A549 (cell line): ENCODE measurements around the gene CTIF. TPM values are rescaled to one million over a fixed set of nuclear protein-coding genes. Genes with fewer than 3 reads are reported as not detected.

Experiments
- ATAC-seq, 2 experiments: fragments of 200-7000 bp in 1 of 2; fragments of >200 bp in 1 of 2; cut with Nextera tagmentation in 1 of 2; cut with Tn5 transposase in 1 of 2; 3 replicates each; pipeline versions ENCODE4 v1.8.0 to v1.9.1; 2018 to 2020; ENCODE audit warnings: mild to moderate bottlenecking in 1 of 2, moderate library complexity in 1 of 2
- CTCF ChIA-PET: fragments of 300-600 bp; sonication (Branson Sonifier 250); formaldehyde crosslinking; extraction: SDS; loops from one replicate; lab custom pipeline; 2021; ENCODE audit warnings: antibody characterized with exemption, inconsistent platforms; lab: Yijun Ruan, JAX
- POLR2A ChIA-PET: fragments of 350-600 bp; formaldehyde crosslinking; extraction: SDS; loops from one replicate; lab custom pipeline; 2021; ENCODE audit warnings: antibody characterized with exemption, inconsistent platforms; lab: Yijun Ruan, JAX
- DNase-seq, 2 experiments: peaks; one replicate each; pipeline versions ENCODE4 v3.0.0 to v3.0.0-alpha.2; 2011 to 2016; ENCODE audit warnings: low read depth in 1 of 2, low spot score in 1 of 2
- FAIRE-seq: peaks from 2 replicates; lab custom pipeline; 2011; peaks lifted over from hg19 to GRCh38; lab: Jason Lieb, UNC
- H3K27ac ChIP-seq, 2 experiments: fragments of >200 bp; sonication (Bioruptor Twin); formaldehyde crosslinking; 3 replicates each; pipeline ENCODE4 v1.5.1; 2016 to 2017
- H3K4me1 ChIP-seq: fragments of >200 bp; sonication (Bioruptor Twin); formaldehyde crosslinking; 3 replicates; pipeline ENCODE4 v1.6.1; 2016
- H3K4me2 ChIP-seq: fragments of >200 bp; sonication (Bioruptor Twin); formaldehyde crosslinking; 3 replicates; pipeline ENCODE4 v1.6.1; 2016
- H3K4me3 ChIP-seq: fragments of >200 bp; sonication (Bioruptor Twin); formaldehyde crosslinking; 3 replicates; pipeline ENCODE4 v1.5.1; 2016
- H3K9me3 ChIP-seq: fragments of >200 bp; sonication (Bioruptor Twin); formaldehyde crosslinking; 3 replicates; pipeline ENCODE4 v1.6.1; 2016
- CEBPB ChIP-seq, 2 experiments: fragments of >200 bp in 1 of 2; sonication (Bioruptor Twin) in 1 of 2; formaldehyde crosslinking in 1 of 2; IDR thresholded peaks; 2 replicates each; pipeline ENCODE4 v1.6.1; 2012 to 2016
- E2F6 ChIP-seq: IDR thresholded peaks from 2 replicates; pipeline ENCODE4 v1.6.1; 2012; ENCODE audit warnings: low read depth, borderline replicate concordance
- EP300 ChIP-seq, 2 experiments: fragments of >200 bp; sonication (Bioruptor Twin); formaldehyde crosslinking; IDR thresholded peaks; 2 replicates in 1 of 2; 3 replicates in 1 of 2; pipeline ENCODE4 v1.6.1; 2016 to 2017
- FOSB ChIP-seq: fragments of 250-450 bp; sonication (Bioruptor Pico); IDR thresholded peaks from 2 replicates; pipeline ENCODE4 v1.5.0; 2020; ENCODE audit warnings: mild to moderate bottlenecking, moderate library complexity
- HEYL ChIP-seq: fragments of 250-450 bp; sonication (Bioruptor Pico); IDR thresholded peaks from 2 replicates; pipeline ENCODE4 v1.8.0; 2021; ENCODE audit warnings: mild to moderate bottlenecking, moderate library complexity
- HOXB5 ChIP-seq: fragments of 250-450 bp; sonication (Bioruptor Pico); IDR thresholded peaks from 2 replicates; pipeline ENCODE4 v1.5.0; 2020; ENCODE audit warnings: mild to moderate bottlenecking, moderate library complexity
- JUN ChIP-seq, 2 experiments: fragments of >200 bp; sonication (Bioruptor Twin); formaldehyde crosslinking; IDR thresholded peaks; 2 replicates in 1 of 2; 3 replicates in 1 of 2; pipeline ENCODE4 v1.6.1; 2016 to 2017
- JUNB ChIP-seq: fragments of >200 bp; sonication (Bioruptor Twin); formaldehyde crosslinking; IDR thresholded peaks from 2 replicates; pipeline ENCODE4 v1.6.1; 2016
- MYC ChIP-seq: IDR thresholded peaks from 2 replicates; pipeline ENCODE4 v1.6.1; 2012; ENCODE audit warnings: mild to moderate bottlenecking, inconsistent platforms, low read length, improper control_type of control experiment, borderline replicate concordance
- NFE2L2 ChIP-seq: fragments of 150-350 bp; conservative IDR thresholded peaks from 2 replicates; pipeline ENCODE4 v1.6.1; 2014; ENCODE audit warnings: low read length
- NR3C1 ChIP-seq: fragments of >200 bp; sonication (Bioruptor Twin); formaldehyde crosslinking; IDR thresholded peaks from 3 replicates; pipeline ENCODE4 v1.6.1; 2017
- POLR2AphosphoS2 ChIP-seq: conservative IDR thresholded peaks from 2 replicates; pipeline ENCODE4 v1.6.1; 2012; ENCODE audit warnings: low read length, improper control_type of control experiment, inconsistent platforms
- RAD21 ChIP-seq, 2 experiments: fragments of >200 bp in 1 of 2; sonication (Bioruptor Twin) in 1 of 2; formaldehyde crosslinking in 1 of 2; IDR thresholded peaks in 1 of 2; conservative IDR thresholded peaks in 1 of 2; 2 replicates in 1 of 2; 3 replicates in 1 of 2; pipeline ENCODE4 v1.6.1; 2012 to 2018; ENCODE audit warnings: inconsistent platforms in 1 of 2
- SMC3 ChIP-seq: fragments of >200 bp; sonication (Bioruptor Twin); formaldehyde crosslinking; IDR thresholded peaks from 3 replicates; pipeline ENCODE4 v1.6.1; 2018; ENCODE audit warnings: inconsistent platforms
- TFCP2L1 ChIP-seq: fragments of 250-450 bp; sonication (Bioruptor Pico); IDR thresholded peaks from 2 replicates; pipeline ENCODE4 v1.5.0; 2021; ENCODE audit warnings: mild to moderate bottlenecking
- TP53 ChIP-seq: fragments of 250-450 bp; sonication (Bioruptor Pico); IDR thresholded peaks from 2 replicates; pipeline ENCODE4 v1.5.0; 2021; ENCODE audit warnings: mild to moderate bottlenecking, moderate library complexity
- WGBS: methylation state at CpG from one replicate; pipeline ENCODE4 v1.1.6; 2017; ENCODE audit errors: missing lambda C conversion rate; 5-methylcytosine and 5-hydroxymethylcytosine counted together
- polyA plus RNA-seq, 4 experiments: library from polyadenylated mRNA; depleted of rRNA in 3 of 4; stranded (reverse); fragments of >200 nt; fragmentation: RNase III in 1 of 4; extraction: RNeasy Plus Mini Kit Qiagen cat#74134 plus additional on column Dnase treatment in 1 of 4; gene quantifications; 2 replicates in 3 of 4; 3 replicates in 1 of 4; pipeline ENCODE4 v1.2.3, GENCODE V29; 2011 to 2017
- TF ChIP-seq, protein P1 (sequence below): fragments of >200 bp; sonication (Bioruptor Twin); formaldehyde crosslinking; IDR thresholded peaks from 3 replicates; pipeline ENCODE4 v1.5.1; 2016
- TF ChIP-seq, protein P2 (sequence below): fragments of >200 bp; sonication (Bioruptor Twin); formaldehyde crosslinking; IDR thresholded peaks from 2 replicates; pipeline ENCODE4 v1.6.1; 2016
- TF ChIP-seq, protein P3 (sequence below): fragments of >200 bp; sonication (Bioruptor Twin); formaldehyde crosslinking; IDR thresholded peaks from 3 replicates; pipeline ENCODE4 v1.6.1; 2016

CTIF gene
- polyA plus RNA-seq, 2 of the 4 experiments (the other 2 are of a cell fraction), result 17.0 to 24.7 TPM

GRCh38 chr18:48708807-48709206 is 170.0 kb downstream of the CTIF start:
- ATAC-seq (no peak), FAIRE-seq (no peak), DNase-seq (no peak)
- 87% methylated on average over 3 of the region's 3 CpGs for WGBS
- POLR2A ChIA-PET, result no interaction called here
- H3K27ac ChIP-seq, result no peak overlapping the region
- H3K4me3 ChIP-seq, result no peak overlapping the region
- CTCF ChIA-PET, result no interaction called here
- no peaks in the 10 kb centered on the region for H3K4me1 ChIP-seq
- TF ChIP-seq MYC, result no peak
- no peak for TF ChIP-seq NR3C1
- TF ChIP-seq E2F6, result no peak
- no peak for TF ChIP-seq NFE2L2
- TF ChIP-seq CEBPB (IDR thresholded peaks at IDR 0.05), result no peak
- TF ChIP-seq TFCP2L1 (CRISPR knock-in tag), result no peak
- no peak overlapping the region for H3K4me2 ChIP-seq
- no peaks in the 10 kb centered on the region for H3K9me3 ChIP-seq

- POLR2A ChIA-PET, result no interaction called here
- 79% methylated on average over 4 of the region's 12 CpGs for WGBS
- Histone ChIP-seq H3K4me2 (no peak overlapping the region), H3K4me3 (no peak overlapping the region), H3K9me3 (no peaks in the 10 kb centered on the region), H3K27ac (no peak overlapping the region), H3K4me1 (no peaks in the 10 kb centered on the region)
- CTCF ChIA-PET, result interaction anchor here (0.6 kb wide), 1 partner anchor 578 kb away, joined by 5 read pairs; no protein-coding TSS in a partner anchor
- FAIRE-seq, result no peak
- no peak for TF ChIP-seq RAD21 (conservative IDR thresholded peaks at IDR 0.05 in 1 of 2, IDR thresholded peaks at IDR 0.05 in 1 of 2)
- TF ChIP-seq HEYL (CRISPR knock-in tag), result no peak
- no peak for TF ChIP-seq JUNB
- no peak for TF ChIP-seq EP300 (IDR thresholded peaks at IDR 0.05)
- no peak for TF ChIP-seq TFCP2L1 (CRISPR knock-in tag)
- TF ChIP-seq JUN (IDR thresholded peaks at IDR 0.05), result no peak
- TF ChIP-seq FOSB (CRISPR knock-in tag), result no peak
- no peak for TF ChIP-seq TP53 (CRISPR knock-in tag)
- no peak for TF ChIP-seq SMC3
- TF ChIP-seq, protein P1, sequence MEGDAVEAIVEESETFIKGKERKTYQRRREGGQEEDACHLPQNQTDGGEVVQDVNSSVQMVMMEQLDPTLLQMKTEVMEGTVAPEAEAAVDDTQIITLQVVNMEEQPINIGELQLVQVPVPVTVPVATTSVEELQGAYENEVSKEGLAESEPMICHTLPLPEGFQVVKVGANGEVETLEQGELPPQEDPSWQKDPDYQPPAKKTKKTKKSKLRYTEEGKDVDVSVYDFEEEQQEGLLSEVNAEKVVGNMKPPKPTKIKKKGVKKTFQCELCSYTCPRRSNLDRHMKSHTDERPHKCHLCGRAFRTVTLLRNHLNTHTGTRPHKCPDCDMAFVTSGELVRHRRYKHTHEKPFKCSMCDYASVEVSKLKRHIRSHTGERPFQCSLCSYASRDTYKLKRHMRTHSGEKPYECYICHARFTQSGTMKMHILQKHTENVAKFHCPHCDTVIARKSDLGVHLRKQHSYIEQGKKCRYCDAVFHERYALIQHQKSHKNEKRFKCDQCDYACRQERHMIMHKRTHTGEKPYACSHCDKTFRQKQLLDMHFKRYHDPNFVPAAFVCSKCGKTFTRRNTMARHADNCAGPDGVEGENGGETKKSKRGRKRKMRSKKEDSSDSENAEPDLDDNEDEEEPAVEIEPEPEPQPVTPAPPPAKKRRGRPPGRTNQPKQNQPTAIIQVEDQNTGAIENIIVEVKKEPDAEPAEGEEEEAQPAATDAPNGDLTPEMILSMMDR, result no peak
- TF ChIP-seq CEBPB (IDR thresholded peaks at IDR 0.05), result no peak
- no peak for TF ChIP-seq POLR2AphosphoS2
- TF ChIP-seq, protein P2, sequence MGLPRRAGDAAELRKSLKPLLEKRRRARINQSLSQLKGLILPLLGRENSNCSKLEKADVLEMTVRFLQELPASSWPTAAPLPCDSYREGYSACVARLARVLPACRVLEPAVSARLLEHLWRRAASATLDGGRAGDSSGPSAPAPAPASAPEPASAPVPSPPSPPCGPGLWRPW, result no peak
- TF ChIP-seq, protein P3, sequence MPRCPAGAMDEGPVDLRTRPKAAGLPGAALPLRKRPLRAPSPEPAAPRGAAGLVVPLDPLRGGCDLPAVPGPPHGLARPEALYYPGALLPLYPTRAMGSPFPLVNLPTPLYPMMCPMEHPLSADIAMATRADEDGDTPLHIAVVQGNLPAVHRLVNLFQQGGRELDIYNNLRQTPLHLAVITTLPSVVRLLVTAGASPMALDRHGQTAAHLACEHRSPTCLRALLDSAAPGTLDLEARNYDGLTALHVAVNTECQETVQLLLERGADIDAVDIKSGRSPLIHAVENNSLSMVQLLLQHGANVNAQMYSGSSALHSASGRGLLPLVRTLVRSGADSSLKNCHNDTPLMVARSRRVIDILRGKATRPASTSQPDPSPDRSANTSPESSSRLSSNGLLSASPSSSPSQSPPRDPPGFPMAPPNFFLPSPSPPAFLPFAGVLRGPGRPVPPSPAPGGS, result no peak
- TF ChIP-seq HOXB5 (CRISPR knock-in tag), result no peak
- DNase-seq, result no peak
- no peak for ATAC-seq
Measured at GRCh38 chr18:48709371-48710062, 170.7 kb downstream of the CTIF start.
